Heart right ventricle (tissue), 16 donors: Measurements from ENCODE around the gene TSEN54. TPM values are rescaled to one million over a fixed set of nuclear protein-coding genes. Genes with fewer than 3 reads are reported as not detected.
"Not testable (repeated sequence)": the region's sequence is repeated elsewhere in the genome, so short reads cannot be mapped to it uniquely, and the experiment has no call there.

Experiments used
- ATAC-seq, 8 donors: fragments of 200-7000 bp; cut with Tn5 transposase; one replicate each; pipeline ENCODE4 v1.9.1; 2020; ENCODE audit warnings: mild to moderate bottlenecking in 8 of 8, moderate library complexity in 8 of 8, moderate number of reproducible peaks in 1 of 8
- DNase-seq, 2 donors: peaks; one replicate each; pipeline ENCODE4 v3.0.0-alpha.2; 2020
- H3K27ac ChIP-seq, 10 donors: fragments of 200-600 bp; sonication (generic) in 2 of 10; one replicate each; pipeline versions ENCODE4 v1.5.0 to v1.8.0; 2020 to 2022; ENCODE audit warnings: mild to moderate bottlenecking in 3 of 10
- H3K27me3 ChIP-seq, 7 donors: fragments of 200-600 bp; one replicate each; pipeline ENCODE4 v1.8.0; 2021 to 2022; ENCODE audit warnings: mild to moderate bottlenecking in 2 of 7
- H3K36me3 ChIP-seq, 9 donors: fragments of 200-600 bp; sonication (generic) in 1 of 9; one replicate each; pipeline versions ENCODE4 v1.5.0 to v1.8.0; 2020 to 2022; ENCODE audit warnings: mild to moderate bottlenecking in 2 of 9
- H3K4me1 ChIP-seq, 9 donors: fragments of 200-600 bp; sonication (generic) in 1 of 9; one replicate each; pipeline versions ENCODE4 v1.5.0 to v1.8.0; 2020 to 2022; ENCODE audit warnings: mild to moderate bottlenecking in 4 of 9
- H3K4me3 ChIP-seq, 10 donors: fragments of 200-600 bp; sonication (generic) in 2 of 10; one replicate each; pipeline versions ENCODE4 v1.5.0 to v1.8.0; 2020 to 2022; ENCODE audit warnings: mild to moderate bottlenecking in 7 of 10, moderate library complexity in 2 of 10
- H3K9me3 ChIP-seq, 11 donors: fragments of 200-600 bp in 10 of 11; sonication (generic) in 2 of 11; one replicate each; pipeline versions ENCODE4 v1.5.0 to v1.8.0; 2013 to 2022; ENCODE audit warnings: mild to moderate bottlenecking in 2 of 11, control low read depth in 1 of 11, moderate library complexity in 1 of 11
- CTCF ChIP-seq, 9 donors: fragments of 200-600 bp; sonication (generic) in 2 of 9; IDR thresholded peaks; one replicate each; pipeline versions ENCODE4 v1.5.0 to v1.8.0; 2021 to 2022; ENCODE audit warnings: antibody characterized with exemption in 9 of 9, mild to moderate bottlenecking in 5 of 9, moderate library complexity in 1 of 9
- WGBS, 2 donors: extraction: QIAGEN DNeasy Blood & Tissue Kit; methylation state at CpG; one replicate each; pipeline ENCODE4 v1.1.7; 2013; ENCODE audit warnings: inconsistent platforms in 1 of 2; 5-methylcytosine and 5-hydroxymethylcytosine counted together
- intact Hi-C, 10 donors: fragments of 100-400 bp; cut with DNase I; formaldehyde crosslinking; loops; one replicate each; pipeline versions ENCODE4 v1.11.1 to v1.14.2; 2022
- polyA plus RNA-seq, 2 donors: library from polyadenylated mRNA; stranded (reverse); fragments of 200-250 nt; gene quantifications; one replicate each; pipeline ENCODE4 v1.2.3, GENCODE V29; 2013
- total RNA-seq, 10 donors: library from RNA; stranded (reverse); fragmentation: NEBNext Ultra II Directional in 3 of 10; extraction: Animal tissue kit (Norgen Biotek cat#: 25700) in 3 of 10; gene quantifications; one replicate each; pipeline versions ENCODE4 v1.2.1 to v1.2.4, GENCODE V29; 2021 to 2023
- donor health status: Arrhythmogenic right ventricular cardiomyopathy.
- donor health status: ischemic (EF 13 %, LVEDD 7.1; RV severe dilation, severe dysfunction).
- donor health status: healthy with polysubstance abuse.
- donor health status: DM: no; HTN: yes; CAD: no.
- donor health status: DM: no; HTN: no; CAD: no.
- donor health status: ischemic (EF 25% LVEDD 6.9; RV normal size, moderate dysfunction).
- donor health status: ischemic (EF 25% LVEDD 5.7; RV mildly dilated, moderate dysfunction).
- donor health status: healthy.
- donor health status: DM: yes; HTN: yes; CAD: no.
- donor health status: Ischemic cardiomyopathy.
- donor health status: ischemic (EF 35%, LVEDD 5.7; RV mildly dilated, moderate dysfunction).
- donor health status: nonischemic (EF 11% LVEDD 7.7; RV severe dilation, severe dysfunction).
- donor health status: DM: yes; HTN: yes; CAD: no.
- donor health status: PGD.
- donor health status: ischemic (EF 29% LVEDD 5.4; RV normal size, mild dysfunction).
- donor health status: nonischemic (EF 23%, LVEDD 6.1; RV moderate dilation, normal function).

Gene TSEN54
- total and polyA plus RNA-seq, 12 donors, result 4.2 to 18.1 (median 6.7) TPM

DNA sequence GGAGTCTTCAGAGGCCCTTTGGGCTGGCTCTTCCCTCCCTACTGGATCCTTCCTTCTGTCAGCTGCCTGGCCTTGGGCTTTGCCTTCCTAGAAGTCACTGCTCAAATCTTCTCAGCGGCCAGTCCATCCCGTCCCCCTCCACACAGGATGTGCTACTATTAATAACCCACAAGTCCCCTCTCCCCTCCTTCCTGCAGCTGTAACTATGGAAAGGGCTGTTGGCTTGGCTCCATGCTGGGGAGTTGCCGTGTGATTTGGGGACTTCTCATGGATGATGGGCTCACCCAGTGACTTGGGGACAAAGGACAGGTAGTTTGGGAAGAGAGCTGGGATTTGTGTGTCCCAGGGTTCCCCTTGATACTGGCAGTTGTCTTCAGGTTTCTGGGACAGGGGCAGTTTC lies 40.5 kb upstream of the TSEN54 start:
- 0 to 9% methylated on average over 3 of the region's 3 CpGs for WGBS, 2 donors
- DNase-seq (peak in 1 of 2 donors; percentile 84), ATAC-seq (peak; percentile 73 to 93 (median 87))
- Histone ChIP-seq H3K27me3 (no peaks in the 10 kb centered on the region), H3K36me3 (peaks cover 0 to 33% (median 0%) of the 10 kb centered on the region in 9 donors), H3K27ac (peak overlapping the region; percentile 57 to 90 (median 81)), H3K4me1 (peaks cover 28 to 76% (median 43%) of the 10 kb centered on the region in 9 donors), H3K9me3 (no peaks in the 10 kb centered on the region), H3K4me3 (peak overlapping the region in 8 of 10 donors; percentile 8 to 44 (median 34))
- TF ChIP-seq CTCF (IDR thresholded peaks at IDR 0.05), result no peak
- intact Hi-C loops, result loop anchor here in 2 of 10 donors (5.0 to 10.0 kb wide), 3 partner anchors 34 to 51 kb away; no protein-coding TSS in a partner anchor

- WGBS, 2 donors, result 4 to 10% methylated on average over 8 of the region's 8 CpGs
- intact Hi-C loops, result loop anchor here in 2 of 10 donors (5.0 to 10.0 kb wide), 3 partner anchors 34 to 51 kb away; no protein-coding TSS in a partner anchor
- H3K27ac ChIP-seq, result peak overlapping the region; percentile 57 to 90 (median 81)
- no peaks in the 10 kb centered on the region for H3K9me3 ChIP-seq
- ATAC-seq (peak; percentile 60 to 85 (median 76)), DNase-seq (no peak)
- H3K36me3 ChIP-seq, result peaks cover 0 to 33% (median 0%) of the 10 kb centered on the region in 9 donors
- peak overlapping the region in 8 of 10 donors; percentile 8 to 44 (median 34) for H3K4me3 ChIP-seq
- no peaks in the 10 kb centered on the region for H3K27me3 ChIP-seq
- H3K4me1 ChIP-seq, result peaks cover 28 to 80% (median 45%) of the 10 kb centered on the region in 9 donors
- TF ChIP-seq CTCF (IDR thresholded peaks at IDR 0.05), result no peak
These were observed 40.1 kb upstream of the TSEN54 start for GRCh38 chr17:75476271-75476671.

GRCh38 chr17:75476752-75477489 lies 39.4 kb upstream of the TSEN54 start:
- DNase-seq (no peak), ATAC-seq (peak in 7 of 8 donors; percentile 8 to 29 (median 19))
- H3K36me3 ChIP-seq, result peaks cover 0 to 28% (median 0%) of the 10 kb centered on the region in 9 donors
- 39 to 41% methylated on average over 11 of the region's 11 CpGs for WGBS, 2 donors
- no peaks in the 10 kb centered on the region for H3K9me3 ChIP-seq
- H3K4me1 ChIP-seq, result peaks cover 28 to 87% (median 49%) of the 10 kb centered on the region in 9 donors
- no peaks in the 10 kb centered on the region for H3K27me3 ChIP-seq
- intact Hi-C loops, result loop anchor here in 2 of 10 donors (5.0 to 10.0 kb wide), 3 partner anchors 35 to 52 kb away; no protein-coding TSS in a partner anchor
- peak overlapping the region; percentile 57 to 90 (median 81) for H3K27ac ChIP-seq
- peak overlapping the region in 8 of 10 donors; percentile 8 to 44 (median 34) for H3K4me3 ChIP-seq
- no peak for TF ChIP-seq CTCF (IDR thresholded peaks at IDR 0.05)

DNA sequence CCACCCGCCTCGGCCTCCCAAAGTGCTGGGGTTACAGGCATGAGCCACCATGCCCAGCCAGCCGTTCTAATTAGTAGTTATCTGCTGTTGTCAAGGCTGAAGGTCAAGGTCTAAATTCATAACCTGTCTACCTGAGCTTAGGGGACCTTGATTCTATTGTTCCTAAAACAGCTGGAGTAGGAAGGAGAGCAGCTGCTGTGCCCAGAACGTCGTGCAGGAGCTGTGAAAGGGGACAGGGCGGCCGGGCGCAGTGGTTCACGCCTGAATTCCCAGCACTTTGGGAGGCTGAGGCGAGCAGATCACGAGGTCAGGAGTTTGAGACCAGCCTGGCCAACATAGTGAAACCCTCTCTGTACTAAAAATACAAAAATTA lies 38.9 kb upstream of the TSEN54 start:
- intact Hi-C loops, result loop anchor here in 2 of 10 donors (5.0 to 10.0 kb wide), 3 partner anchors 35 to 53 kb away; no protein-coding TSS in a partner anchor
- H3K27ac ChIP-seq, result peak overlapping the region in 9 of 10 donors; percentile 56 to 90 (median 80)
- H3K9me3 ChIP-seq, H3K27me3 ChIP-seq, ATAC-seq, DNase-seq: not testable (repeated sequence)
- H3K4me1 ChIP-seq, result peaks cover 28 to 86% (median 53%) of the 10 kb centered on the region in 9 donors
- peaks cover 0 to 22% (median 0%) of the 10 kb centered on the region in 9 donors for H3K36me3 ChIP-seq
- WGBS, 2 donors, result 80% methylated on average over 11 of the region's 11 CpGs
- peak overlapping the region in 3 of 10 donors; percentile 37 to 44 (median 42) for H3K4me3 ChIP-seq
